Thyroid gland (tissue), 4 donors: ENCODE measurements around the gene PRODH2. TPM values are rescaled to one million over a fixed set of nuclear protein-coding genes. Genes with fewer than 3 reads are reported as not detected.

Experiments
- DNase-seq, 2 donors: peaks; one replicate each; pipeline ENCODE4 v3.0.0-alpha.2; 2019
- H3K27ac ChIP-seq, 3 donors: fragments of 200-600 bp; sonication (generic); 1 replicate in 2 of 3; 2 replicates in 1 of 3; pipeline ENCODE4 v1.5.1; 2016 to 2019; ENCODE audit warnings: mild to moderate bottlenecking in 1 of 3, moderate library complexity in 1 of 3
- H3K27me3 ChIP-seq: fragments of 200-600 bp; sonication (generic); one replicate; pipeline ENCODE4 v1.5.1; 2019
- H3K36me3 ChIP-seq, 2 donors: fragments of 200-600 bp; sonication (generic); one replicate each; pipeline ENCODE4 v1.5.1; 2016 to 2019
- H3K4me1 ChIP-seq, 2 donors: fragments of 200-600 bp; sonication (generic); one replicate each; pipeline ENCODE4 v1.5.1; 2017 to 2019
- H3K4me3 ChIP-seq, 3 donors: fragments of 200-600 bp; sonication (generic); replicated peaks in 1 of 3; 1 replicate in 2 of 3; 2 replicates in 1 of 3; pipeline ENCODE4 v1.5.1; 2016; ENCODE audit warnings: mild to moderate bottlenecking in 1 of 3
- H3K9me3 ChIP-seq: fragments of 200-600 bp; sonication (generic); one replicate; pipeline ENCODE4 v1.5.1; 2017
- CTCF ChIP-seq, 6 experiments: fragments of 200-600 bp in 3 of 6; fragments of 450-650 bp in 3 of 6; sonication (generic) in 3 of 6; IDR thresholded peaks; one replicate each; pipeline ENCODE4 v1.5.1; 2016 to 2019; ENCODE audit warnings: antibody characterized with exemption in 6 of 6, mild to moderate bottlenecking in 2 of 6, inconsistent platforms in 1 of 6, moderate library complexity in 1 of 6
- POLR2A ChIP-seq, 2 donors: fragments of 450-650 bp; IDR thresholded peaks; one replicate each; pipeline ENCODE4 v1.6.1; 2017; ENCODE audit warnings: antibody characterized with exemption in 2 of 2, mild to moderate bottlenecking in 2 of 2, moderate library complexity in 1 of 2
- WGBS, 2 donors: methylation state at CpG; one replicate each; pipeline ENCODE4 v1.1.5; 2017; 5-methylcytosine and 5-hydroxymethylcytosine counted together
- intact Hi-C: fragments of 100-400 bp; cut with DNase I; formaldehyde crosslinking; loops from one replicate; pipeline ENCODE4 v1.15.1; 2023
- total RNA-seq, 4 donors: library from RNA; depleted of rRNA; stranded (reverse); fragments of >200 nt; gene quantifications; one replicate each; pipeline ENCODE4 v1.2.3, GENCODE V29; 2016

The PRODH2 gene
- total RNA-seq = not detected

DNA sequence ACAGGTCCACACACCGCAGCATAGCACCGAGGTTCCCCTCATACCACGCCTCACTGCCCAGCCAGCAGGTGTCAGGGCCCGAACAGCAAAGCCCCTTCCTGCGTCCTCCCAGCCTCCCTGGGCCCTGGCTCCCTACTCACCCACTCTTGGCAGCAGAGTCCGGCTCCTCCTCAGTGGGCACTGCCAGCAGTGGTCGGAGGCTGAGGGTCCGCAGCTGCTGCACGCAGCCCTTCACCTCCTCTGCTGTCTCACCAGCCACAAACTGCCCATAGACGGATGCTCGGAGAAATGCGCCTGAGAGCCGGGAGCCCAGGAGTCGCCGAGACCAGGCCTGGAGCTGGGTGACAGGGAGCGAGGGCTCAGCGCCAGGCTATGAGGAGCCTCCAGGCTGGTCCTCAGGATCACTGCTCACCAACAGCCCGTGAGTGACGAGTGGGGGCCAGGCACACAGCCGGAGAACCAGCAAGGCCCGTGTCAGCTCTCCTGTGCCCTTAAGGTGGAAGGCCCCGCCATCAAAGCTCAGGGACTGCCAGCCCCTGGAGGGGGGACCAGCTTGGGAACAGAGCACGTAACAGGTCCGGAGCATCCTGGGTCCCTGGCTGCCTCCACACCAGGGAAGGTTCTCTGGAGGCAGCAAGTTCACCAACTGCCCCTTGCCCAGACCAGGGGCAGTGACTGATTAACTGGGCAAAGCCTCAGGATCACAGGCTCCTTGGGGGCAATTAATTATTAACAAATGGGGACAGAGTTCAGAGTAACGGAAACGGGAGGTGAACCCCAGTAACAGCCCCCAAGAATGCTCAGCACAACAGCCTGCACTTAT is at the start of gene PRODH2:
Gene PRODH2 (minus strand): TSS at position 626 of the 823 bp plus-strand sequence. CDS start 40 bp downstream, at position 586.
- 70 to 76% methylated on average over 16 to 18 of the region's 26 CpGs for WGBS, 2 donors
- Histone ChIP-seq H3K36me3 (no peaks in the 10 kb centered on the region), H3K27ac (no peak within 1 kb of the TSS), H3K27me3 (no peaks in the 10 kb centered on the region), H3K4me3 (no peak within 1 kb of the TSS), H3K4me1 (no peaks in the 10 kb centered on the region), H3K9me3 (no peaks in the 10 kb centered on the region)
- intact Hi-C loops = no loop called here
- DNase-seq = no peak
- no peak for TF ChIP-seq POLR2A (IDR thresholded peaks at IDR 0.05)
- TF ChIP-seq CTCF (IDR thresholded peaks at IDR 0.05) = no peak

GRCh38 chr19:35861640-35862160 is 49.1 kb upstream of the PRODH2 start:
- intact Hi-C loops = no loop called here
- Histone ChIP-seq H3K27ac (no peak overlapping the region), H3K27me3 (no peaks in the 10 kb centered on the region), H3K36me3 (no peaks in the 10 kb centered on the region), H3K9me3 (no peaks in the 10 kb centered on the region), H3K4me3 (no peak overlapping the region), H3K4me1 (peaks cover 5% of the 10 kb centered on the region in 2 donors)
- WGBS, 2 donors = 50 to 56% methylated on average over 16 to 18 of the region's 19 CpGs
- no peak for DNase-seq
- TF ChIP-seq CTCF (IDR thresholded peaks at IDR 0.05) = no peak
- no peak for TF ChIP-seq POLR2A (IDR thresholded peaks at IDR 0.05)

- peak; percentile 23 to 36 for DNase-seq
Measured at GRCh38 chr19:35860818-35861639, 48.4 kb upstream of the PRODH2 start.

GRCh38 chr19:35860436-35860817 is 47.8 kb upstream of the PRODH2 start:
- intact Hi-C loops = no loop called here
- Histone ChIP-seq H3K4me3 (no peak overlapping the region), H3K9me3 (no peaks in the 10 kb centered on the region), H3K27ac (no peak overlapping the region), H3K27me3 (no peaks in the 10 kb centered on the region), H3K36me3 (no peaks in the 10 kb centered on the region), H3K4me1 (peaks cover 12 to 14% of the 10 kb centered on the region in 2 donors)
- TF ChIP-seq CTCF (IDR thresholded peaks at IDR 0.05) (no peak), POLR2A (IDR thresholded peaks at IDR 0.05) (no peak)
- DNase-seq = no peak
- 22 to 33% methylated on average over 11 to 15 of the region's 24 CpGs for WGBS, 2 donors

More at GRCh38 chr19:35860818-35861639, 48.4 kb upstream of the PRODH2 start:
- H3K27me3 ChIP-seq = no peaks in the 10 kb centered on the region
- intact Hi-C loops = no loop called here
- TF ChIP-seq CTCF (IDR thresholded peaks at IDR 0.05) (no peak), POLR2A (IDR thresholded peaks at IDR 0.05) (no peak)
- peaks cover 11 to 12% of the 10 kb centered on the region in 2 donors for H3K4me1 ChIP-seq
- 20 to 21% methylated on average over 24 to 43 of the region's 55 CpGs for WGBS, 2 donors
- H3K36me3 ChIP-seq = no peaks in the 10 kb centered on the region
- H3K9me3 ChIP-seq = no peaks in the 10 kb centered on the region
- no peak overlapping the region for H3K4me3 ChIP-seq
- H3K27ac ChIP-seq = no peak overlapping the region
